Fibroblast of skin of scalp (primary cell): ENCODE results near the gene PIK3CB.
A peak's percentile ranks its signal among the peaks of the same experiment; 100 is the strongest.
"Not testable (repeated sequence)": the region's sequence is repeated elsewhere in the genome, so short reads cannot be mapped to it uniquely, and the experiment has no call there.

ENCODE experiments used
- DNase-seq: peaks from one replicate; pipeline ENCODE4 v3.0.0-alpha.2; 2013

Gene PIK3CB

GRCh38 chr3:138678086-138678485 is 156.6 kb downstream of the PIK3CB start:
- DNase-seq: no peak

- DNase-seq: peak; percentile 27
Measured at GRCh38 chr3:138675393-138675792, 159.3 kb downstream of the PIK3CB start.

GRCh38 chr3:138673641-138674530 is 160.8 kb downstream of the PIK3CB start:
- peak; percentile 79 for DNase-seq

GRCh38 chr3:138670407-138670806 is 164.3 kb downstream of the PIK3CB start:
- no peak for DNase-seq

GRCh38 chr3:138668107-138668506 is 166.6 kb downstream of the PIK3CB start:
- DNase-seq: no peak

- DNase-seq: no peak
Measured at GRCh38 chr3:138657508-138657907, 177.2 kb downstream of the PIK3CB start.

- no peak for DNase-seq
Measured at GRCh38 chr3:138653567-138653966, 181.2 kb downstream of the PIK3CB start.

- no peak for DNase-seq
Measured at GRCh38 chr3:138649134-138649533, 185.6 kb downstream of the PIK3CB start.

- no peak for DNase-seq
Measured at GRCh38 chr3:138646513-138646912, 188.2 kb downstream of the PIK3CB start.

- no peak for DNase-seq
Measured at GRCh38 chr3:138646008-138646407, 188.7 kb downstream of the PIK3CB start.

GRCh38 chr3:138642927-138643253 is 191.8 kb downstream of the PIK3CB start:
- no peak for DNase-seq

GRCh38 chr3:138642226-138642926 is 192.4 kb downstream of the PIK3CB start:
- no peak for DNase-seq

- no peak for DNase-seq
Measured at GRCh38 chr3:138640537-138640936, 194.2 kb downstream of the PIK3CB start.

- no peak for DNase-seq
Measured at GRCh38 chr3:138638641-138639040, 196.1 kb downstream of the PIK3CB start.

- DNase-seq: no peak
Measured at GRCh38 chr3:138629526-138629925, 205.2 kb downstream of the PIK3CB start.

- DNase-seq: peak; percentile 7
Measured at GRCh38 chr3:138625707-138626365, 208.9 kb downstream of the PIK3CB start.

GRCh38 chr3:138624518-138624917 is 210.2 kb downstream of the PIK3CB start:
- no peak for DNase-seq

- DNase-seq: no peak
Measured at GRCh38 chr3:138620431-138620830, 214.3 kb downstream of the PIK3CB start.

- no peak for DNase-seq
Measured at GRCh38 chr3:138615462-138615861, 219.3 kb downstream of the PIK3CB start.

GRCh38 chr3:138609898-138610266 is 224.8 kb downstream of the PIK3CB start:
- DNase-seq: no peak

GRCh38 chr3:138608322-138609135 is 226.2 kb downstream of the PIK3CB start, which contains the start of gene FAIM:
FAIM (plus strand) TSS chr3:138608771; CDS start chr3:138619727, 10,956 bp downstream.
- DNase-seq: peak; percentile 71

GRCh38 chr3:138604106-138604595 is 230.6 kb downstream of the PIK3CB start:
- not testable (repeated sequence) for DNase-seq
